GM12864 (cell line): Measurements from ENCODE around the gene LIX1L.
A peak's percentile ranks its signal among the peaks of the same experiment; 100 is the strongest.

Experiments
- DNase-seq: peaks from one replicate; pipeline ENCODE4 v3.0.0-alpha.2; 2011; ENCODE audit warnings: low read depth
- H3K4me3 ChIP-seq: 2 replicates; pipeline ENCODE4 v1.5.1; 2011; ENCODE audit warnings: mild to moderate bottlenecking, low read depth, low read length, control low read depth
- CTCF ChIP-seq: IDR thresholded peaks from 2 replicates; pipeline ENCODE4 v1.5.1; 2011; ENCODE audit warnings: low read depth, mild to moderate bottlenecking, moderate library complexity, low read length, control low read depth, inconsistent platforms; ENCODE audit errors: missing control alignments

LIX1L gene

GRCh38 chr1:145985502-145986439 is 28.0 kb upstream of the LIX1L start:
- TF ChIP-seq CTCF, result no peak
- no peak overlapping the region for H3K4me3 ChIP-seq
- DNase-seq, result no peak

GRCh38 chr1:145985129-145985501 is 27.3 kb upstream of the LIX1L start:
- TF ChIP-seq CTCF, result no peak
- DNase-seq, result no peak
- no peak overlapping the region for H3K4me3 ChIP-seq

GRCh38 chr1:145983960-145984830 is 26.4 kb upstream of the LIX1L start:
- no peak for TF ChIP-seq CTCF
- peak; percentile 68 for DNase-seq
- no peak overlapping the region for H3K4me3 ChIP-seq

- TF ChIP-seq CTCF, result no peak
- no peak overlapping the region for H3K4me3 ChIP-seq
- no peak for DNase-seq
These were observed 25.4 kb upstream of the LIX1L start for GRCh38 chr1:145983206-145983675.

GRCh38 chr1:145982010-145982723 is 24.4 kb upstream of the LIX1L start:
- TF ChIP-seq CTCF, result no peak
- no peak overlapping the region for H3K4me3 ChIP-seq
- no peak for DNase-seq

GRCh38 chr1:145980457-145980994 is 22.7 kb upstream of the LIX1L start:
- DNase-seq, result no peak
- no peak overlapping the region for H3K4me3 ChIP-seq
- no peak for TF ChIP-seq CTCF
